HEK293 (cell line): ENCODE results near the gene PRSS8.

Experiments
- CTCF ChIA-PET: fragments of 350-600 bp; formaldehyde crosslinking; extraction: SDS; loops from one replicate; lab custom pipeline; 2021; ENCODE audit warnings: antibody characterized with exemption; lab: Yijun Ruan, JAX
- POLR2A ChIA-PET: fragments of 300-600 bp; formaldehyde crosslinking; extraction: SDS; loops from one replicate; lab custom pipeline; 2020; ENCODE audit warnings: antibody characterized with exemption, inconsistent platforms; lab: Yijun Ruan, JAX
- H3K27ac ChIP-seq: fragments of 200-500 bp; sonication (Bioruptor generic); 2 replicates; pipeline ENCODE4 v1.5.1; 2014; ENCODE audit warnings: low read depth, low read length, control low read depth, inconsistent platforms; ENCODE audit errors: extremely low read depth
- H3K36me3 ChIP-seq, 2 experiments: fragments of 200-500 bp in 1 of 2; sonication (Bioruptor generic) in 1 of 2; 1 replicate in 1 of 2; 2 replicates in 1 of 2; pipeline ENCODE4 v1.5.1; 2014 to 2017; ENCODE audit warnings: inconsistent platforms in 2 of 2, low read length in 2 of 2; ENCODE audit not compliant: control insufficient read depth in 2 of 2, insufficient read depth in 1 of 2
- H3K4me1 ChIP-seq: fragments of 200-500 bp; sonication (Bioruptor generic); 2 replicates; pipeline ENCODE4 v1.5.1; 2014; ENCODE audit warnings: mild to moderate bottlenecking, low read length, inconsistent platforms; ENCODE audit not compliant: control insufficient read depth, insufficient read depth
- H3K4me3 ChIP-seq: 2 replicates; pipeline ENCODE4 v1.5.1; 2011; ENCODE audit warnings: low read depth, mild to moderate bottlenecking, control low read depth, low read length, moderate library complexity
- H3K9me3 ChIP-seq: fragments of 200-500 bp; sonication (Bioruptor generic); 2 replicates; pipeline ENCODE4 v1.5.1; 2014; ENCODE audit warnings: low read depth, low read length, inconsistent platforms; ENCODE audit not compliant: control insufficient read depth, insufficient read depth
- ATF2 ChIP-seq: fragments of 450-650 bp; formaldehyde crosslinking; IDR thresholded peaks from 2 replicates; pipeline ENCODE4 v1.5.1; 2016; ENCODE audit warnings: missing biosample characterization, missing genetic modification characterization, low read depth
- BCL6B ChIP-seq: fragments of 450-650 bp; formaldehyde crosslinking; IDR thresholded peaks from 2 replicates; pipeline ENCODE4 v1.5.1; 2017; ENCODE audit warnings: missing biosample characterization, missing genetic modification characterization
- ELK4 ChIP-seq: IDR thresholded peaks from 2 replicates; pipeline ENCODE4 v1.6.1; 2011; ENCODE audit warnings: mild to moderate bottlenecking, low read depth, low read length, borderline replicate concordance
- FEZF1 ChIP-seq: fragments of 450-650 bp; formaldehyde crosslinking; IDR thresholded peaks from 2 replicates; pipeline ENCODE4 v1.5.1; 2016; ENCODE audit warnings: missing biosample characterization, missing genetic modification characterization
- GLIS1 ChIP-seq: fragments of 450-650 bp; formaldehyde crosslinking; IDR thresholded peaks from 2 replicates; pipeline ENCODE4 v1.5.1; 2016; ENCODE audit warnings: missing biosample characterization, missing genetic modification characterization
- HIC1 ChIP-seq: fragments of 450-650 bp; formaldehyde crosslinking; IDR thresholded peaks from 2 replicates; pipeline ENCODE4 v1.5.1; 2016; ENCODE audit warnings: missing biosample characterization, missing genetic modification characterization
- KLF8 ChIP-seq: fragments of 450-650 bp; formaldehyde crosslinking; IDR thresholded peaks from 2 replicates; pipeline ENCODE4 v1.5.1; 2016; ENCODE audit warnings: missing biosample characterization, missing genetic modification characterization
- PATZ1 ChIP-seq: fragments of 450-650 bp; formaldehyde crosslinking; IDR thresholded peaks from 2 replicates; pipeline ENCODE4 v1.5.1; 2016; ENCODE audit warnings: missing biosample characterization, missing genetic modification characterization
- PRDM1 ChIP-seq: fragments of 450-650 bp; formaldehyde crosslinking; IDR thresholded peaks from 2 replicates; pipeline ENCODE4; 2016; ENCODE audit warnings: missing biosample characterization, missing genetic modification characterization
- SETDB1 ChIP-seq: IDR thresholded peaks from one replicate; pipeline ENCODE4 v1.6.1; 2017; ENCODE audit warnings: mild to moderate bottlenecking, low read length, moderate library complexity, mixed read lengths; ENCODE audit not compliant: insufficient read length
- SP7 ChIP-seq: fragments of 450-650 bp; formaldehyde crosslinking; IDR thresholded peaks from 2 replicates; pipeline ENCODE4 v1.5.1; 2016; ENCODE audit warnings: missing biosample characterization, missing genetic modification characterization
- TRIM28 ChIP-seq: IDR thresholded peaks from 2 replicates; pipeline ENCODE4 v1.6.1; 2011; ENCODE audit warnings: low read length, control low read depth, borderline replicate concordance
- ZFP41 ChIP-seq: fragments of 450-650 bp; formaldehyde crosslinking; IDR thresholded peaks from 2 replicates; pipeline ENCODE4 v1.5.1; 2016; ENCODE audit warnings: missing biosample characterization, missing genetic modification characterization, borderline replicate concordance
- ZIC2 ChIP-seq: fragments of 450-650 bp; formaldehyde crosslinking; IDR thresholded peaks from 2 replicates; pipeline ENCODE4 v1.5.1; 2016; ENCODE audit warnings: missing biosample characterization, missing genetic modification characterization
- ZNF132 ChIP-seq: fragments of 450-650 bp; formaldehyde crosslinking; IDR thresholded peaks from 2 replicates; pipeline ENCODE4 v1.5.1; 2017; ENCODE audit warnings: missing biosample characterization, missing genetic modification characterization, borderline replicate concordance
- ZNF174 ChIP-seq: fragments of 450-650 bp; formaldehyde crosslinking; IDR thresholded peaks from 2 replicates; pipeline ENCODE4 v1.5.0; 2017; ENCODE audit warnings: missing biosample characterization, mild to moderate bottlenecking, missing genetic modification characterization
- ZNF202 ChIP-seq: fragments of 450-650 bp; formaldehyde crosslinking; IDR thresholded peaks from 2 replicates; pipeline ENCODE4 v1.5.1; 2016; ENCODE audit warnings: missing biosample characterization, missing genetic modification characterization, borderline replicate concordance
- ZNF335 ChIP-seq: fragments of 450-650 bp; formaldehyde crosslinking; conservative IDR thresholded peaks from 2 replicates; pipeline ENCODE4 v1.5.1; 2016; ENCODE audit warnings: missing biosample characterization, missing genetic modification characterization
- ZNF354C ChIP-seq: fragments of 450-650 bp; formaldehyde crosslinking; IDR thresholded peaks from 2 replicates; pipeline ENCODE4 v1.5.1; 2016; ENCODE audit warnings: missing biosample characterization, missing genetic modification characterization, low read depth, borderline replicate concordance
- ZNF426 ChIP-seq: fragments of 450-650 bp; formaldehyde crosslinking; IDR thresholded peaks from 2 replicates; pipeline ENCODE4 v1.5.1; 2017; ENCODE audit warnings: missing biosample characterization, missing genetic modification characterization, mild to moderate bottlenecking, inconsistent platforms, moderate library complexity
- ZNF544 ChIP-seq: fragments of 450-650 bp; formaldehyde crosslinking; IDR thresholded peaks from 2 replicates; pipeline ENCODE4 v1.5.0; 2017; ENCODE audit warnings: missing biosample characterization, missing genetic modification characterization
- ZNF585B ChIP-seq: fragments of 450-650 bp; formaldehyde crosslinking; IDR thresholded peaks from 2 replicates; pipeline ENCODE4 v1.5.1; 2016; ENCODE audit warnings: missing biosample characterization, missing genetic modification characterization
- ZNF660 ChIP-seq: fragments of 450-650 bp; IDR thresholded peaks from 2 replicates; pipeline ENCODE4 v1.5.1; 2018; ENCODE audit warnings: missing biosample characterization, mild to moderate bottlenecking, missing genetic modification characterization
- ZNF791 ChIP-seq: fragments of 450-650 bp; formaldehyde crosslinking; IDR thresholded peaks from 2 replicates; pipeline ENCODE4 v1.5.1; 2016; ENCODE audit warnings: missing biosample characterization, missing genetic modification characterization
- ZNF837 ChIP-seq: fragments of 450-650 bp; formaldehyde crosslinking; IDR thresholded peaks from 2 replicates; pipeline ENCODE4 v1.5.1; 2016; ENCODE audit warnings: missing biosample characterization, missing genetic modification characterization
- ZSCAN16 ChIP-seq: fragments of 450-650 bp; formaldehyde crosslinking; IDR thresholded peaks from 2 replicates; pipeline ENCODE4 v1.5.1; 2016; ENCODE audit warnings: missing biosample characterization, missing genetic modification characterization

The PRSS8 gene

GRCh38 chr16:31082368-31083045, 53.0 kb downstream of the PRSS8 start:
- ChIA-PET CTCF (interaction anchor here (0.7 kb wide), 1 partner anchor 11 kb away, joined by 4 read pairs; no protein-coding TSS in a partner anchor), POLR2A (no interaction called here)
- Histone ChIP-seq H3K27ac (no peak overlapping the region), H3K4me1 (no peaks in the 10 kb centered on the region), H3K4me3 (no peak overlapping the region), H3K36me3 (peaks cover 0 to 71% of the 10 kb centered on the region in 2 experiments; a peak in 1 of 3 replicates), H3K9me3 (no peaks in the 10 kb centered on the region)
- TF ChIP-seq PRDM1 (tag by site-specific recombination) (no peak), ZNF335 (no peak), KLF8 (tag by site-specific recombination) (no peak), ZFP41 (tag by site-specific recombination) (no peak), ZSCAN16 (no peak), ZNF837 (tag by site-specific recombination) (no peak), ZNF544 (tag by site-specific recombination) (no peak), ZNF132 (tag by site-specific recombination) (no peak), ZNF354C (tag by site-specific recombination) (no peak), ZNF174 (tag by site-specific recombination) (no peak), ATF2 (tag by site-specific recombination) (no peak), ZIC2 (peak; percentile 84), BCL6B (tag by site-specific recombination) (no peak), ZNF660 (no peak), FEZF1 (tag by site-specific recombination) (no peak), PATZ1 (tag by site-specific recombination) (no peak), ZNF791 (tag by site-specific recombination) (no peak), ZNF585B (tag by site-specific recombination) (no peak), HIC1 (tag by site-specific recombination) (no peak), ELK4 (no peak), ZNF426 (tag by site-specific recombination) (no peak), SP7 (tag by site-specific recombination) (0 out of 2 replicates have a peak, but pooled peaks have one; percentile 2), TRIM28 (no peak), ZNF202 (tag by site-specific recombination) (no peak), SETDB1 (no peak), GLIS1 (tag by site-specific recombination) (peak; percentile 20; the same call in 1 of the 2 replicates)
